Right ventricle myocardium superior (tissue), 1 donor: ENCODE results near the gene TSEN2. TPM values are rescaled to one million over a fixed set of nuclear protein-coding genes. Genes with fewer than 3 reads are reported as not detected.
"Not testable (repeated sequence)": the region's sequence is repeated elsewhere in the genome, so short reads cannot be mapped to it uniquely, and the experiment has no call there.

ENCODE experiments used
- ATAC-seq: fragments of 200-7000 bp; cut with Tn5 transposase; one replicate; pipeline ENCODE4 v1.9.1; 2020; ENCODE audit warnings: mild to moderate bottlenecking; ENCODE audit not compliant: poor library complexity
- DNase-seq: peaks from one replicate; pipeline ENCODE4 v3.0.0-alpha.2; 2020
- intact Hi-C: fragments of 100-400 bp; cut with DNase I; formaldehyde crosslinking; loops from one replicate; pipeline ENCODE4 v1.11.2; 2022
- total RNA-seq: library from RNA; stranded (reverse); fragmentation: NEBNext Ultra II Directional; extraction: Animal tissue kit (Norgen Biotek cat#: 25700); gene quantifications from one replicate; pipeline ENCODE4 v1.2.1, GENCODE V29; 2021
- donor health status: DM: no; HTN: yes; CAD: no; lungs with severe emphysema.

TSEN2 gene
- total RNA-seq, 1 donor from 2014 or later: 24.6 TPM

GRCh38 chr3:12518261-12519028 lies 34.2 kb downstream of the TSEN2 start:
- DNase-seq: no peak

GRCh38 chr3:12521010-12521409 lies 36.7 kb downstream of the TSEN2 start:
- no peak for DNase-seq
- no peak for ATAC-seq
- intact Hi-C loops: no loop called here

More at GRCh38 chr3:12518261-12519028, 34.2 kb downstream of the TSEN2 start:
- ATAC-seq: peak; percentile 40
- intact Hi-C loops: no loop called here

DNA sequence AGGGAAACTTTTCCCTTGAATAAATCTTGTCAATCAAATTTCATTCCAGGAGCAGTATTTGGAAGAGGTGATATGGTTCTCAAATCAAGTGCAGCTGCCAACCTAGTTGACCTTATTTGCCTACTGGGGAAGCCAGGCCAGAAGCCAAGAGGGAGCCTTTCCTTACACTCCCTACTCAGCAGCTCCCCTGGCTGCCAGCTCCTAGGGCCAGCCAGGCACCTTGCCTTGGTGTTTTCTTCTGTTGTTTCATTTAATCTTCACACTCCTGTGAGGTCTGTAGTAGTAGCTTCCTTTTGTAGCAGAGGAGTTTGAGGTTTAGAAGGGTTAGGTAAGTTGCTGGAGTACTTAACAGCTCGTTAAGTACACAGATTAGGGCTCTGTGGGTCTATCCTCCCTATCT lies 38.4 kb downstream of the TSEN2 start:
- ATAC-seq (peak; percentile 94), DNase-seq (peak; percentile 66)
- intact Hi-C loops: no loop called here

DNA sequence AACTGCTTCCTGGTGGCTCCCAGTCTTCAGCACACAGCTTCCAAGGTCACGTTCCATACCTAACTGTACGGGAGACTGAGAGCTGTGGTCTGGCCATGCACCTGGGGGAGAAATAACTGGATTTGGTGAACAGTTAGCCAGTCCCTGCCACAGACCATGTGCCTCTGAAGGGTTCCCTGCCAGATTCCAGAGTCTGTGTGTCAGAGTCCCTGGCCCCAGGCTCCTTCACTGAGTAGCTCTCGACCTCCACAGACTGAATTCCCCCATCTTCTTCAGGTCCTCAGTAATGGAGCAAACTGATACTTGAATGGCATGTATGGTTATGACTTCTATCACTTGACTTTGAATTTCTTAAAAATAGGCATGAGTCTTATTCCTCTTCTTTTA lies 43.5 kb downstream of the TSEN2 start:
- ATAC-seq (no peak), DNase-seq (no peak)
- intact Hi-C loops: no loop called here

- DNase-seq: no peak
- no peak for ATAC-seq
- intact Hi-C loops: no loop called here
Measured at GRCh38 chr3:12532182-12532581, 47.9 kb downstream of the TSEN2 start.

- no peak for DNase-seq
- intact Hi-C loops: no loop called here
- no peak for ATAC-seq
Measured at GRCh38 chr3:12536423-12536822, 52.1 kb downstream of the TSEN2 start.

- intact Hi-C loops: no loop called here
Measured at GRCh38 chr3:12541625-12542024, 57.3 kb downstream of the TSEN2 start.

GRCh38 chr3:12543497-12543896 lies 59.2 kb downstream of the TSEN2 start:
- ATAC-seq, DNase-seq, intact Hi-C loops: not testable (repeated sequence)

More at GRCh38 chr3:12541625-12542024, 57.3 kb downstream of the TSEN2 start:
- DNase-seq (no peak), ATAC-seq (peak; percentile 58)

- intact Hi-C loops: no loop called here
- no peak for ATAC-seq
Measured at GRCh38 chr3:12544652-12545472, 60.6 kb downstream of the TSEN2 start.

GRCh38 chr3:12545473-12545791 lies 61.2 kb downstream of the TSEN2 start, which contains the start of gene MKRN2OS:
Gene MKRN2OS (minus strand): TSS chr3:12545499. CDS start chr3:12545464, 35 bp downstream.
- peak; percentile 56 for ATAC-seq
- intact Hi-C loops: no loop called here

More at GRCh38 chr3:12544652-12545472, 60.6 kb downstream of the TSEN2 start:
- DNase-seq: no peak

GRCh38 chr3:12549971-12550760 lies 65.9 kb downstream of the TSEN2 start:
- intact Hi-C loops: no loop called here
- no peak for ATAC-seq

More at GRCh38 chr3:12545473-12545791, 61.2 kb downstream of the TSEN2 start, which contains the start of gene MKRN2OS:
- DNase-seq: no peak

GRCh38 chr3:12553921-12554391 lies 69.7 kb downstream of the TSEN2 start:
- intact Hi-C loops: no loop called here
- ATAC-seq (no peak), DNase-seq (peak; percentile 50)

More at GRCh38 chr3:12549971-12550760, 65.9 kb downstream of the TSEN2 start:
- DNase-seq: no peak

DNA sequence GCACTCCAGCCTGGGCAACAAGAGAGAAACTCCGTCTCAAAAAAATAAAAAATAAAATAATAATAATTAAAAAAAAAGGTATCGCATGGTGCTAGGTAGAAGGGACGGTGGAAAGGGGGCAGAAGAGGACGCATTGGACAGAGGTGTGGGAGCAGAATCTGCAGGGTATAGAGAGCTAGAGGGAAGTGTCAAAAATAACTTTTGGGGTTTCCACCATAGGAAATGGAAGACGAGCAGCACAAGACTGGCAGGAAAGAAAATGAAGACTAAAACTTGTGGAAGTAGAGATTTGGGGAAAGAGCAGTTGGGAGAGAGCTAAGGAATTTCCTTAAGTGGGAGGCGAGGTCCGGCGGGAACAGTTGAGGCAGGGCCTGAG lies 72.0 kb downstream of the TSEN2 start:
- DNase-seq (no peak), ATAC-seq (peak; percentile 23)
- intact Hi-C loops: loop anchor here (5.0 kb wide), 1 partner anchor 106 kb away; the partner anchor contains the start of gene RAF1

DNA sequence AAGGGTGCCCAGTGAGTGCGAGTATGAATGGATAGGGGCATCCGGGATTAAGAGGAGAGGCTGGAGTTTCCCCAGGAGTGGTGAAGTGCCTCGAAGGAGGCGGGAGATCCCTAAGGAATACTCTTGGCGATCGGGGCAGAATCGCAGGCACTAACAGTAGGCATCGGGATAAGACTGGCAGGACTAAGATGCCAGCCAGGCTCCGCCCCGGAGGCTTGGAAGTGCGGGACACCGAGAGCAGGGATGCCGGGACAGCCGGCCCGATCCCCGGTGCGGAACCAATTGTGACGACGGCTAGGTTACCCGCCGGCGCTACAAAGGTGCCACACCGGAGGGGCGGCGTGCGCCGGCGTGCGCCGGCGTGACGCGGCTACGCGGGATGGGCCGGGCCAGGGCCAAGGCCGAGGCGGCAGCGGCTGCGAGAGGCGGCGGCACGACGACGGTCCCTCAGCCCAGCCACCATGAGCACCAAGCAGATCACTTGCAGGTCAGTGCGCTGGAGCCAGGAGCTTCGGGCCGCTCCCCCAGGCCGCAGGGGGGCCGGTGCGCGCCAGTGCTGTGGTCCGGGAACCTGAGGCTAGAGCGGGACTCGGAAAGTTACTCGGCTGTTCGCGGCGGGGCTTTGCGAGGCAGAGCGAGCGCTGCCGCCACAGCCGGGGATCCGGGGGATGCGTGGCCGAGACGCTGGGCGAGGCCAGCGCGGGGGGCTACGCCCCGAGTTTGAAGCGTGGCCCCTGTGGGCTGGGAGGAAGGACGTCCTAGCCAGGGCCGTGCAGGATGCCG lies 72.6 kb downstream of the TSEN2 start, which contains the start of gene MKRN2:
Gene MKRN2, plus strand, starts transcription at position 398 of the 783 bp plus-strand sequence. Its CDS starts 64 bp downstream, at position 462.
- intact Hi-C loops: loop anchor here (5.0 kb wide), 1 partner anchor 105 kb away; the partner anchor contains the start of gene RAF1
- DNase-seq (peak; percentile 93), ATAC-seq (peak; percentile 97)

DNA sequence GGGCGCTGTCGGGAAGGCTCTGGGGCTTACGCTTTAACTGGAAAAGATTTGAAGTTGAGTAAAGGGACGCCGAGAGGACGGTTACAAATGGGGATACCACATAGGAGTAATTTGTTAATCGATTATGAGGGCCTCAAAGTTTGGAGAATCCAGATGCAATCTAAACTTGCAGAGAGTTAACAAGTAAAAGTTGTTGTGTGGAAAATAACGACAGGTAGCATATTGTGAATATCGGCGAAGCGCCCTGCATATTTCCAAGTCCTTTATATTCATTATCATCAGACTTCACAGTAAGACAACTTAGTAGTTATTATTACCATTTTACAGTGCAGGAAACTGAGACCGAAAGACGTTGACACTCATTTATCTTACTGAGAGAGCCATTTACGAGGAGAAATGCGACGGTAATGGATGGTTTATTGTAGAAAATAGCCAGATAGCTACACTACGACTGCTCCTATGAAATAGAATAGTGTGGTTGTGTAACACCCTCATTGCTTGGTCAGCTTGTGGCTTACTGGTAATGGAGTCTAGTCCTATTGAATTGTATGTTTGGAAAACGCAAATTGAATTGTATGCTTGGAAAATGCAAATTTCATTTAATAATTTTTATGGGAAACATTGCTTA lies 73.3 kb downstream of the TSEN2 start:
- ATAC-seq (no peak), DNase-seq (no peak)
- intact Hi-C loops: loop anchor here (5.0 kb wide), 1 partner anchor 105 kb away; the partner anchor contains the start of gene RAF1

- no peak for DNase-seq
- intact Hi-C loops: loop anchor here (5.0 kb wide), 1 partner anchor 104 kb away; the partner anchor contains the start of gene RAF1
- ATAC-seq: no peak
Measured at GRCh38 chr3:12558706-12559105, 74.4 kb downstream of the TSEN2 start.

- intact Hi-C loops: loop anchor here (5.0 kb wide), 1 partner anchor 103 kb away; the partner anchor contains the start of gene RAF1
- DNase-seq (no peak), ATAC-seq (no peak)
Measured at GRCh38 chr3:12559520-12559919, 75.2 kb downstream of the TSEN2 start.
